DND-41 (cell line): ENCODE measurements around the gene HSD17B3.

Experiments
- EZH2 ChIP-seq: IDR thresholded peaks from 3 replicates; pipeline ENCODE4 v1.6.1; 2012; ENCODE audit warnings: borderline replicate concordance, low read depth, mild to moderate bottlenecking, moderate library complexity, low read length, inconsistent platforms; ENCODE audit not compliant: severe bottlenecking
- TF ChIP-seq, protein P1 (sequence below): IDR thresholded peaks from 2 replicates; pipeline ENCODE4 v1.5.1; 2012; ENCODE audit warnings: borderline replicate concordance, low read length, moderate library complexity, mild to moderate bottlenecking; ENCODE audit not compliant: poor library complexity, severe bottlenecking; ENCODE audit errors: extremely low read depth

DNA sequence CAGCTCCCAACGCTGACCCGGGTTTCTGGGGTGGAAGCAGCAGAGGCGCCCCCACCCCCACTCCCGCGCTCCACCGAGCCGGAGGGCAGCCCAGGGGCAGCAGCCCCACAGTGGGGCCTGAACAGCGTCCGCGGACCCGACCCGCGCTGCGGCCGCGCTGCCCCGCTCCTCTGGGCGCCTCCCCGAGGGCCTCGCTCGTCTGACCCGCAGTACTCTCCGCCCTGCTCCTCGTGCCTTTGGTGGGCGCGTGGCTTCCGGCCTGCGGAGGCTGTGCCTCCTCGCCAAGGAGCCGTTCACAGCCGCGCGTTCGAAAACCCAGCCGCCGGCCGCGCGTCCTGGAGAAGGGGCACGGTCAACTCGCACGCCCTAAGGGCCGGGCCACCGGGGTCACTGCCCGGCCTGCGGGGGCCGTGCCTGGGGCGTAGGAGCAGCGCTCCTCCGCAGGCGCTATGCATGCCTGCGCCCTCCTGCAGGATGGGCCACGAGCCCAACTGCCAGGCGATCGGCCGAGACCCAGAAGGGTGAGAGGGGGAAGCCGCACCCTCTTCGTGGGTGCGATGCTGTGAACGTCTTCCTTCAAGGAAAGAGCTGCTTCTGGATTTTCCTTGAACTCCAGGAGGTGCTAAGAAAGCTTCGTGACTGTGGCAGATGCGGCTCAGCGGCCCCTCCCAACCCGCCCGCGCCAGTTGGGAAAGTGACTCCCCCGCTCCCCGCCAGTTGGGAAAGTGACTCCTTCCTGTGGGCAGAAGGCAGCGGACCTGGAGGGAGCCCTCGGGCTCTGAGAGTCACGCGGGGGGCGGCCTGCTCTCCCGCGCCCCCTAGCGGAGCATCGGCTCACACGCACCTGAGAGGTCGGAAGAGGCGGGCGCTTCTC is 82.7 kb downstream of the HSD17B3 start:
- TF ChIP-seq, protein P1, sequence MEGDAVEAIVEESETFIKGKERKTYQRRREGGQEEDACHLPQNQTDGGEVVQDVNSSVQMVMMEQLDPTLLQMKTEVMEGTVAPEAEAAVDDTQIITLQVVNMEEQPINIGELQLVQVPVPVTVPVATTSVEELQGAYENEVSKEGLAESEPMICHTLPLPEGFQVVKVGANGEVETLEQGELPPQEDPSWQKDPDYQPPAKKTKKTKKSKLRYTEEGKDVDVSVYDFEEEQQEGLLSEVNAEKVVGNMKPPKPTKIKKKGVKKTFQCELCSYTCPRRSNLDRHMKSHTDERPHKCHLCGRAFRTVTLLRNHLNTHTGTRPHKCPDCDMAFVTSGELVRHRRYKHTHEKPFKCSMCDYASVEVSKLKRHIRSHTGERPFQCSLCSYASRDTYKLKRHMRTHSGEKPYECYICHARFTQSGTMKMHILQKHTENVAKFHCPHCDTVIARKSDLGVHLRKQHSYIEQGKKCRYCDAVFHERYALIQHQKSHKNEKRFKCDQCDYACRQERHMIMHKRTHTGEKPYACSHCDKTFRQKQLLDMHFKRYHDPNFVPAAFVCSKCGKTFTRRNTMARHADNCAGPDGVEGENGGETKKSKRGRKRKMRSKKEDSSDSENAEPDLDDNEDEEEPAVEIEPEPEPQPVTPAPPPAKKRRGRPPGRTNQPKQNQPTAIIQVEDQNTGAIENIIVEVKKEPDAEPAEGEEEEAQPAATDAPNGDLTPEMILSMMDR, result peak; percentile 33
- no peak for TF ChIP-seq EZH2
